HG02943 (cell line): Measurements from ENCODE around the gene HMSD.

ENCODE experiments used
- ATAC-seq: cut with Tn5 transposase; IDR thresholded peaks from one replicate; pipeline ENCODE4 v1.9.1; 2021; ENCODE audit warnings: mild to moderate bottlenecking, low read depth, moderate library complexity; ENCODE audit not compliant: unreplicated experiment

Gene HMSD

GRCh38 chr18:63986885-63987284 is 37.8 kb downstream of the HMSD start:
- ATAC-seq = no peak

GRCh38 chr18:63987743-63988142 is 38.6 kb downstream of the HMSD start:
- ATAC-seq = no peak

- no peak for ATAC-seq
Observed at GRCh38 chr18:63992751-63993150, 43.6 kb downstream of the HMSD start.

- ATAC-seq = no peak
Observed at GRCh38 chr18:63994783-63995399, 45.8 kb downstream of the HMSD start.

GRCh38 chr18:63997041-63997440 is 47.9 kb downstream of the HMSD start:
- no peak for ATAC-seq

GRCh38 chr18:63997606-63998005 is 48.5 kb downstream of the HMSD start:
- no peak for ATAC-seq

DNA sequence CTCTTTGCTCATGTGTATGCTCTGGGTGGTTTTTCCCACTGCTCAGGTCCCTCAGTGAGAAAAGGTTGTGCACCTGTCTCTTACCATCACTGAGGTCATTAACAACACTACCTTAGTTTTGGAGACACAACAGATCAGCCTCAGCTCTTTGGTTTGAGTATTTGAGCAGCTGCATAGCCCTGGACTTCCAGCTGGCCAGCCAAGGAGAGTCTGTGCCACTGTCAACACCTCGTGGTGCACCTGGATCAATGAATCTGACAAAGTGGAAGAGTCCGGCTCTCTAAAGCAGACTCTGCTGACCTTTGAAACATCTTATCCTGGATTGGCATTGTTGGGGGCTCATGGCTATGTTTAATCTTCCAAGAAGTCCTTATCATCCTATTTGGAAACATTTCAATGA is 50.8 kb downstream of the HMSD start:
- ATAC-seq = no peak

- ATAC-seq = no peak
Observed at GRCh38 chr18:64002581-64002980, 53.5 kb downstream of the HMSD start.

- no peak for ATAC-seq
Observed at GRCh38 chr18:64009305-64009704, 60.2 kb downstream of the HMSD start.
